Gastrocnemius medialis (tissue), 4 donors: Measurements from ENCODE around the gene MAGEE2. TPM values are rescaled to one million over a fixed set of nuclear protein-coding genes. Genes with fewer than 3 reads are reported as not detected.

Source experiments
- ATAC-seq, 2 donors: fragments of 150-250 bp; one replicate each; pipeline ENCODE4 v1.9.1; 2016
- DNase-seq, 2 donors: peaks; one replicate each; pipeline ENCODE4 v3.0.0-alpha.2; 2019
- H3K27ac ChIP-seq, 4 donors: fragments of 200-600 bp; sonication (generic); 1 replicate in 1 of 4; 2 replicates in 3 of 4; pipeline ENCODE4 v1.5.1; 2016 to 2018; ENCODE audit warnings: mild to moderate bottlenecking in 2 of 4, moderate library complexity in 1 of 4
- H3K27me3 ChIP-seq, 3 donors: fragments of 200-600 bp; sonication (generic) in 2 of 3; 1 replicate in 1 of 3; 2 replicates in 2 of 3; pipeline versions ENCODE4 v1.5.1 to v1.6.0; 2016 to 2019; ENCODE audit warnings: mild to moderate bottlenecking in 1 of 3, moderate library complexity in 1 of 3
- H3K36me3 ChIP-seq, 2 donors: fragments of 200-600 bp; sonication (generic) in 1 of 2; one replicate each; pipeline ENCODE4 v1.5.1; 2017 to 2018
- H3K4me1 ChIP-seq, 2 donors: fragments of 200-600 bp; sonication (generic) in 1 of 2; one replicate each; pipeline ENCODE4 v1.5.1; 2016 to 2017; ENCODE audit warnings: mild to moderate bottlenecking in 2 of 2
- H3K4me3 ChIP-seq, 4 donors: fragments of 200-600 bp; sonication (generic) in 3 of 4; 1 replicate in 1 of 4; 2 replicates in 3 of 4; pipeline ENCODE4 v1.5.1; 2016 to 2019; ENCODE audit warnings: mild to moderate bottlenecking in 2 of 4
- H3K9me3 ChIP-seq, 3 donors: fragments of 200-600 bp; sonication (generic) in 2 of 3; 1 replicate in 1 of 3; 2 replicates in 2 of 3; pipeline ENCODE4 v1.5.1; 2016 to 2019
- CTCF ChIP-seq, 5 experiments: fragments of 450-650 bp in 3 of 5; fragments of 200-600 bp in 2 of 5; sonication (generic) in 2 of 5; IDR thresholded peaks in 4 of 5; conservative IDR thresholded peaks in 1 of 5; 1 replicate in 4 of 5; 2 replicates in 1 of 5; pipeline ENCODE4 v1.5.1; 2016 to 2019; ENCODE audit warnings: antibody characterized with exemption in 5 of 5, mild to moderate bottlenecking in 3 of 5, moderate library complexity in 3 of 5
- POLR2A ChIP-seq, 2 donors: fragments of 450-650 bp; IDR thresholded peaks; one replicate each; pipeline ENCODE4 v1.6.1; 2017; ENCODE audit warnings: antibody characterized with exemption in 2 of 2, mild to moderate bottlenecking in 2 of 2, moderate library complexity in 2 of 2
- in situ Hi-C, 4 donors: fragments of 200-750 bp; cut with MboI; loops; one replicate each; pipeline versions ENCODE4 v1.15.0 to v1.8.0; 2017; ENCODE audit warnings: low sequenced_read_pairs in 4 of 4
- intact Hi-C: fragments of 100-400 bp; cut with DNase I; formaldehyde crosslinking; loops from one replicate; pipeline ENCODE4 v1.15.1; 2023; ENCODE audit warnings: low total_unique reads
- total RNA-seq, 4 donors: library from RNA; depleted of rRNA; stranded (reverse); fragments of >200 nt; gene quantifications; one replicate each; pipeline versions ENCODE4 v1.1.0 to v1.2.3, GENCODE V29; 2016

The MAGEE2 gene
- total RNA-seq, 4 donors from 2014 or later = not detected

GRCh38 chrX:75746891-75747639, 38.0 kb downstream of the MAGEE2 start:
- in situ Hi-C loops (no loop called here), intact Hi-C loops (no loop called here)
- TF ChIP-seq POLR2A (IDR thresholded peaks at IDR 0.05) (no peak), CTCF (IDR thresholded peaks at IDR 0.05 in 4 of 5, conservative IDR thresholded peaks at IDR 0.05 in 1 of 5) (no peak)
- H3K27me3 ChIP-seq = no peaks in the 10 kb centered on the region
- DNase-seq = no peak
- peak in 1 of 2 donors; percentile 51 for ATAC-seq
- H3K4me3 ChIP-seq = peak overlapping the region; percentile 48 to 56 (median 52)
- H3K36me3 ChIP-seq = no peaks in the 10 kb centered on the region
- peak overlapping the region in 2 of 4 donors; percentile 5 to 48 for H3K27ac ChIP-seq
- peaks cover 0 to 17% (median 0%) of the 10 kb centered on the region in 3 donors for H3K9me3 ChIP-seq
- H3K4me1 ChIP-seq = no peaks in the 10 kb centered on the region
